Aorta (tissue), 5 donors: Measurements from ENCODE around the gene ATP1B1. TPM values are rescaled to one million over a fixed set of nuclear protein-coding genes. Genes with fewer than 3 reads are reported as not detected.
"Not testable (repeated sequence)": the region's sequence is repeated elsewhere in the genome, so short reads cannot be mapped to it uniquely, and the experiment has no call there.

Experiments used
- ATAC-seq: fragments of 200-7000 bp; cut with Tn5 transposase; one replicate; pipeline ENCODE4 v1.9.1; 2022; ENCODE audit warnings: moderate library complexity; ENCODE audit not compliant: low FRiP score
- DNase-seq, 2 donors: peaks; one replicate each; pipeline ENCODE4 v3.0.0-alpha.2; 2020
- H3K27ac ChIP-seq, 2 donors: one replicate each; pipeline ENCODE4 v1.5.1; 2013; ENCODE audit warnings: low read length in 2 of 2, mild to moderate bottlenecking in 2 of 2, moderate library complexity in 2 of 2, control low read depth in 1 of 2, inconsistent platforms in 1 of 2, low read depth in 1 of 2
- H3K27me3 ChIP-seq, 2 donors: one replicate each; pipeline ENCODE4 v1.6.1; 2013; ENCODE audit warnings: control low read depth in 1 of 2, low read length in 1 of 2, mild to moderate bottlenecking in 1 of 2, moderate library complexity in 1 of 2; ENCODE audit not compliant: insufficient read depth in 2 of 2, control insufficient read depth in 1 of 2
- H3K36me3 ChIP-seq, 2 donors: one replicate each; pipeline ENCODE4 v1.6.1; 2013; ENCODE audit warnings: control low read depth in 1 of 2, low read length in 1 of 2, mild to moderate bottlenecking in 1 of 2; ENCODE audit not compliant: insufficient read depth in 2 of 2, control insufficient read depth in 1 of 2
- H3K4me1 ChIP-seq, 2 donors: one replicate each; pipeline ENCODE4 v1.6.1; 2013; ENCODE audit warnings: low read length in 2 of 2, control low read depth in 1 of 2, mild to moderate bottlenecking in 1 of 2, moderate library complexity in 1 of 2; ENCODE audit not compliant: insufficient read depth in 2 of 2, control insufficient read depth in 1 of 2
- H3K4me3 ChIP-seq, 2 donors: one replicate each; pipeline ENCODE4 v1.5.1; 2013; ENCODE audit warnings: low read length in 2 of 2, control low read depth in 1 of 2, mild to moderate bottlenecking in 1 of 2
- H3K9me3 ChIP-seq: one replicate; pipeline ENCODE4 v1.6.1; 2013; ENCODE audit warnings: mild to moderate bottlenecking, low read length; ENCODE audit not compliant: control insufficient read depth
- WGBS, 2 donors: extraction: QIAGEN DNeasy Blood & Tissue Kit; methylation state at CpG; one replicate each; pipeline ENCODE4 v1.1.7; 2013; 5-methylcytosine and 5-hydroxymethylcytosine counted together
- intact Hi-C, 2 donors: fragments of 100-400 bp; cut with DNase I; formaldehyde crosslinking; loops; one replicate each; pipeline versions ENCODE4 v1.14.2 to v1.15.0; 2022
- polyA plus RNA-seq, 2 donors: library from polyadenylated mRNA; stranded (reverse); fragments of 200-250 nt; gene quantifications; one replicate each; pipeline ENCODE4 v1.2.3, GENCODE V29; 2013
- total RNA-seq, 2 donors: library from RNA; stranded (reverse); fragmentation: NEBNext Ultra II Directional; extraction: Animal tissue kit (Norgen Biotek cat#: 25700); gene quantifications; one replicate each; pipeline ENCODE4 v1.2.1, GENCODE V29; 2021
- donor health status: healthy with polysubstance abuse.
- donor health status: Bipolar disorder and iron deficiency.
- donor health status: DM: no; HTN: no; CAD: no.
- donor health status: DM: no; HTN: no; CAD: no.
- donor health status: DM: yes; HTN: yes; CAD: no.

The ATP1B1 gene
- total and polyA plus RNA-seq, 4 donors = 7.1 to 23.8 (median 7.7) TPM

- Histone ChIP-seq H3K27ac (no peak overlapping the region), H3K36me3 (no peaks in the 10 kb centered on the region), H3K4me1 (no peaks in the 10 kb centered on the region), H3K27me3 (no peaks in the 10 kb centered on the region), H3K4me3 (no peak overlapping the region), H3K9me3 (no peaks in the 10 kb centered on the region)
- intact Hi-C loops = no loop called here
- no peak for ATAC-seq
- 76 to 84% methylated on average over 2 of the region's 2 CpGs for WGBS, 2 donors
- no peak for DNase-seq
Measured at GRCh38 chr1:169175461-169175860, 69.0 kb downstream of the ATP1B1 start.

GRCh38 chr1:169179431-169179830 lies 72.9 kb downstream of the ATP1B1 start:
- H3K4me1 ChIP-seq, H3K27me3 ChIP-seq, H3K27ac ChIP-seq, H3K36me3 ChIP-seq, intact Hi-C loops, DNase-seq, H3K4me3 ChIP-seq, ATAC-seq, H3K9me3 ChIP-seq: not testable (repeated sequence)
- 95 to 97% methylated on average over 3 of the region's 3 CpGs for WGBS, 2 donors

- H3K36me3 ChIP-seq = no peaks in the 10 kb centered on the region
- H3K4me3 ChIP-seq = no peak overlapping the region
- H3K4me1 ChIP-seq = no peaks in the 10 kb centered on the region
- intact Hi-C loops = no loop called here
- H3K9me3 ChIP-seq = no peaks in the 10 kb centered on the region
- WGBS, 2 donors = 86 to 87% methylated on average over 3 of the region's 3 CpGs
- no peak for DNase-seq
- no peak for ATAC-seq
- no peaks in the 10 kb centered on the region for H3K27me3 ChIP-seq
- H3K27ac ChIP-seq = no peak overlapping the region
Measured at GRCh38 chr1:169180174-169180573, 73.7 kb downstream of the ATP1B1 start.
